Fibroblast of lung (primary cell): ENCODE results near the gene VAC14.

ENCODE experiments used
- EZH2 ChIP-seq: IDR thresholded peaks from 2 replicates; pipeline ENCODE4 v1.5.1; 2012; ENCODE audit warnings: low read length, control low read depth, mild to moderate bottlenecking; ENCODE audit errors: missing control alignments
- TF ChIP-seq, protein P1 (sequence below), 2 donors: IDR thresholded peaks in 1 of 2; conservative IDR thresholded peaks in 1 of 2; 1 replicate in 1 of 2; 2 replicates in 1 of 2; pipeline ENCODE4 v1.5.1; 2011 to 2012; ENCODE audit warnings: low read length in 2 of 2, control low read depth in 1 of 2, inconsistent platforms in 1 of 2, low read depth in 1 of 2, mild to moderate bottlenecking in 1 of 2

DNA sequence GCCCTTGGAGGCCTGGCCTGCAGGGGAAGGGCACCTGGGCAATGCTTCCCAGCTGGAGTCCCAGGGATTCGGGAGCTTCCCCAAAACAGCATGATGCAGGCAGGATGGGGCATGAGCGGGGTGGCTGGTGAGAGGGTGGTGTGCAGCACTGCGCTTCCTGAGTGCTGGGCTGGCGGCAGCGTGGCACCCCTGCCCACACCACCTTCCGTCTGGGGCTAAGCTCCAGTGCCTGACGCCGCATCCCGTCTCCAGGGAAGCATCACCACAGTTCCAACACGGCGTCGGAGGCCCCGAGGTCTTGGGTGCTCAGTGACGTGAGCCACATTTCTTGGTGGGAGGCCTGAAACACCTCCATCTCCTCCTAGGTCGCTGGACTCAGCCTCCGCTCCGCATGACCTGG is 101.3 kb downstream of the VAC14 start:
- TF ChIP-seq, protein P1, sequence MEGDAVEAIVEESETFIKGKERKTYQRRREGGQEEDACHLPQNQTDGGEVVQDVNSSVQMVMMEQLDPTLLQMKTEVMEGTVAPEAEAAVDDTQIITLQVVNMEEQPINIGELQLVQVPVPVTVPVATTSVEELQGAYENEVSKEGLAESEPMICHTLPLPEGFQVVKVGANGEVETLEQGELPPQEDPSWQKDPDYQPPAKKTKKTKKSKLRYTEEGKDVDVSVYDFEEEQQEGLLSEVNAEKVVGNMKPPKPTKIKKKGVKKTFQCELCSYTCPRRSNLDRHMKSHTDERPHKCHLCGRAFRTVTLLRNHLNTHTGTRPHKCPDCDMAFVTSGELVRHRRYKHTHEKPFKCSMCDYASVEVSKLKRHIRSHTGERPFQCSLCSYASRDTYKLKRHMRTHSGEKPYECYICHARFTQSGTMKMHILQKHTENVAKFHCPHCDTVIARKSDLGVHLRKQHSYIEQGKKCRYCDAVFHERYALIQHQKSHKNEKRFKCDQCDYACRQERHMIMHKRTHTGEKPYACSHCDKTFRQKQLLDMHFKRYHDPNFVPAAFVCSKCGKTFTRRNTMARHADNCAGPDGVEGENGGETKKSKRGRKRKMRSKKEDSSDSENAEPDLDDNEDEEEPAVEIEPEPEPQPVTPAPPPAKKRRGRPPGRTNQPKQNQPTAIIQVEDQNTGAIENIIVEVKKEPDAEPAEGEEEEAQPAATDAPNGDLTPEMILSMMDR (conservative IDR thresholded peaks at IDR 0.05 in 1 of 2, IDR thresholded peaks at IDR 0.05 in 1 of 2; ENCODE audit: low read depth in 1 of 2, low read length in 2 of 2): no peak
- TF ChIP-seq EZH2: no peak
